H9 (cell line): ENCODE measurements around the gene NCOA1. TPM values are rescaled to one million over a fixed set of nuclear protein-coding genes. Genes with fewer than 3 reads are reported as not detected.

Source experiments
- DNase-seq: peaks from one replicate; pipeline ENCODE4 v3.0.0-alpha.2; 2017
- H2AFZ ChIP-seq: one replicate; pipeline ENCODE4 v1.6.1; 2013; ENCODE audit warnings: mild to moderate bottlenecking, low read length, control low read depth, moderate library complexity
- H2AK5ac ChIP-seq: 2 replicates; pipeline ENCODE4 v1.6.1; 2013; ENCODE audit warnings: low read length, control low read depth, mixed read lengths; ENCODE audit not compliant: insufficient read length
- H2BK120ac ChIP-seq: one replicate; pipeline ENCODE4 v1.6.1; 2013; ENCODE audit warnings: low read depth, mild to moderate bottlenecking, low read length, control low read depth, inconsistent platforms; ENCODE audit not compliant: poor library complexity, severe bottlenecking
- H2BK12ac ChIP-seq: 2 replicates; pipeline ENCODE4 v1.6.1; 2013; ENCODE audit warnings: low read length, control low read depth, mixed read lengths, low read depth; ENCODE audit not compliant: insufficient read length
- H2BK15ac ChIP-seq: 2 replicates; pipeline ENCODE4 v1.6.1; 2013; ENCODE audit warnings: low read depth, low read length, control low read depth
- H2BK20ac ChIP-seq: one replicate; pipeline ENCODE4 v1.6.1; 2013; ENCODE audit warnings: low read depth, mild to moderate bottlenecking, low read length, control low read depth, inconsistent platforms; ENCODE audit not compliant: poor library complexity, severe bottlenecking
- H2BK5ac ChIP-seq: 2 replicates; pipeline ENCODE4 v1.6.1; 2013; ENCODE audit warnings: low read length, control low read depth, mixed read lengths; ENCODE audit not compliant: insufficient read length
- H3K14ac ChIP-seq: 2 replicates; pipeline ENCODE4 v1.6.1; 2013; ENCODE audit warnings: low read length, control low read depth; ENCODE audit not compliant: insufficient read depth
- H3K18ac ChIP-seq: 2 replicates; pipeline ENCODE4 v1.6.1; 2013; ENCODE audit warnings: low read depth, mild to moderate bottlenecking, mixed read lengths, low read length, control low read depth; ENCODE audit not compliant: insufficient read length
- H3K23ac ChIP-seq: 2 replicates; pipeline ENCODE4 v1.6.1; 2013; ENCODE audit warnings: low read length, control low read depth, mixed read lengths, low read depth; ENCODE audit not compliant: insufficient read length
- H3K23me2 ChIP-seq: 2 replicates; pipeline ENCODE4 v1.6.1; 2013; ENCODE audit warnings: low read depth, mild to moderate bottlenecking, mixed read lengths, low read length, control low read depth; ENCODE audit not compliant: insufficient read length, poor library complexity, severe bottlenecking
- H3K27ac ChIP-seq: 2 replicates; pipeline ENCODE4 v1.5.1; 2013; ENCODE audit warnings: low read length, control low read depth, mixed read lengths, low read depth; ENCODE audit not compliant: insufficient read length
- H3K27me3 ChIP-seq: 2 replicates; pipeline ENCODE4 v1.6.1; 2013; ENCODE audit warnings: low read length, control low read depth, inconsistent platforms; ENCODE audit not compliant: insufficient read depth
- H3K4ac ChIP-seq: 2 replicates; pipeline ENCODE4 v1.6.1; 2013; ENCODE audit warnings: low read depth, mild to moderate bottlenecking, control low read depth, inconsistent platforms, low read length, moderate library complexity
- H3K4me1 ChIP-seq: 2 replicates; pipeline ENCODE4 v1.6.1; 2013; ENCODE audit warnings: low read length, control low read depth, inconsistent platforms; ENCODE audit not compliant: insufficient read depth
- H3K4me2 ChIP-seq: 2 replicates; pipeline ENCODE4 v1.6.1; 2013; ENCODE audit warnings: low read length, control low read depth, mixed read lengths; ENCODE audit not compliant: insufficient read length, insufficient read depth
- H3K56ac ChIP-seq: 2 replicates; pipeline ENCODE4 v1.6.1; 2013; ENCODE audit warnings: low read depth, mild to moderate bottlenecking, mixed read lengths, low read length, control low read depth; ENCODE audit not compliant: insufficient read length
- H3K79me1 ChIP-seq: 2 replicates; pipeline ENCODE4 v1.6.1; 2013; ENCODE audit warnings: low read depth, mild to moderate bottlenecking, moderate library complexity, low read length, control low read depth, inconsistent platforms; ENCODE audit not compliant: insufficient read depth, poor library complexity, severe bottlenecking
- H3K79me2 ChIP-seq: 2 replicates; pipeline ENCODE4 v1.6.1; 2013; ENCODE audit warnings: low read length, control low read depth, inconsistent platforms; ENCODE audit not compliant: insufficient read depth
- H3K9ac ChIP-seq: 2 replicates; pipeline ENCODE4 v1.6.1; 2013; ENCODE audit warnings: low read length, control low read depth, mixed read lengths; ENCODE audit not compliant: insufficient read length; ENCODE audit errors: extremely low read depth
- H3K9me3 ChIP-seq: one replicate; pipeline ENCODE4 v1.6.1; 2013; ENCODE audit warnings: low read depth, low read length, inconsistent platforms; ENCODE audit not compliant: control insufficient read depth
- H3T11ph ChIP-seq: one replicate; pipeline ENCODE4 v1.6.1; 2013; ENCODE audit warnings: mild to moderate bottlenecking, low read length, control low read depth, inconsistent platforms
- H4K20me1 ChIP-seq: one replicate; pipeline ENCODE4 v1.6.1; 2013; ENCODE audit not compliant: control insufficient read depth, insufficient read length, insufficient read depth
- H4K5ac ChIP-seq: 2 replicates; pipeline ENCODE4 v1.6.1; 2013; ENCODE audit warnings: low read depth, mild to moderate bottlenecking, mixed read lengths, low read length, control low read depth; ENCODE audit not compliant: insufficient read length
- H4K8ac ChIP-seq: replicated peaks from 2 replicates; pipeline ENCODE4 v1.6.1; 2013; ENCODE audit warnings: low read length, control low read depth, mixed read lengths, low read depth; ENCODE audit not compliant: insufficient read length
- H4K91ac ChIP-seq: 2 replicates; pipeline ENCODE4 v1.6.1; 2013; ENCODE audit warnings: low read depth, mild to moderate bottlenecking, moderate library complexity, mixed read lengths, low read length, control low read depth; ENCODE audit not compliant: insufficient read length
- H3K27ac Mint-ChIP-seq, 3 experiments: 2 replicates in 2 of 3; 3 replicates in 1 of 3; pipeline ENCODE4 v1.8.0; 2020 to 2021; ENCODE audit warnings: mixed read lengths in 3 of 3, mild to moderate bottlenecking in 1 of 3, moderate library complexity in 1 of 3
- H3K27me3 Mint-ChIP-seq: 2 replicates; pipeline ENCODE4 v1.8.0; 2021; ENCODE audit warnings: low read depth, mild to moderate bottlenecking, moderate library complexity, mixed read lengths
- H3K36me3 Mint-ChIP-seq, 3 experiments: 2 replicates in 2 of 3; 3 replicates in 1 of 3; pipeline ENCODE4 v1.8.0; 2020 to 2021; ENCODE audit warnings: low read depth in 3 of 3, mixed read lengths in 3 of 3; ENCODE audit not compliant: insufficient read depth in 1 of 3
- H3K4me1 Mint-ChIP-seq, 2 experiments: 2 replicates each; pipeline ENCODE4 v1.8.0; 2020; ENCODE audit warnings: mixed read lengths in 2 of 2
- H3K4me3 Mint-ChIP-seq, 2 experiments: 2 replicates in 1 of 2; 3 replicates in 1 of 2; pipeline ENCODE4 v1.8.0; 2020 to 2021; ENCODE audit warnings: mild to moderate bottlenecking in 2 of 2, mixed read lengths in 2 of 2, moderate library complexity in 1 of 2
- H3K9me3 Mint-ChIP-seq, 2 experiments: 2 replicates in 1 of 2; 3 replicates in 1 of 2; pipeline ENCODE4 v1.8.0; 2020; ENCODE audit warnings: mild to moderate bottlenecking in 2 of 2, mixed read lengths in 2 of 2, moderate library complexity in 1 of 2
- WGBS: extraction: QIAGEN DNeasy Blood & Tissue Kit; methylation state at CpG from one replicate; pipeline ENCODE4 v1.1.7; 2013; ENCODE audit warnings: missing lambda C conversion rate, low lambda C conversion rate, mixed read lengths; ENCODE audit not compliant: insufficient read length; ENCODE audit errors: extremely low coverage; 5-methylcytosine and 5-hydroxymethylcytosine counted together
- total RNA-seq: library from RNA; stranded (reverse); gene quantifications from 2 replicates; pipeline ENCODE4 v1.2.1, GENCODE V29; 2021
- TF ChIP-seq, protein P1 (sequence below): fragments of 200-600 bp; sonication (generic); conservative IDR thresholded peaks from 3 replicates; pipeline ENCODE4 v1.8.0; 2021; ENCODE audit warnings: antibody characterized with exemption, mild to moderate bottlenecking

The NCOA1 gene
- total RNA-seq, 1 experiment from 2014 or later, result 14.8 TPM

DNA sequence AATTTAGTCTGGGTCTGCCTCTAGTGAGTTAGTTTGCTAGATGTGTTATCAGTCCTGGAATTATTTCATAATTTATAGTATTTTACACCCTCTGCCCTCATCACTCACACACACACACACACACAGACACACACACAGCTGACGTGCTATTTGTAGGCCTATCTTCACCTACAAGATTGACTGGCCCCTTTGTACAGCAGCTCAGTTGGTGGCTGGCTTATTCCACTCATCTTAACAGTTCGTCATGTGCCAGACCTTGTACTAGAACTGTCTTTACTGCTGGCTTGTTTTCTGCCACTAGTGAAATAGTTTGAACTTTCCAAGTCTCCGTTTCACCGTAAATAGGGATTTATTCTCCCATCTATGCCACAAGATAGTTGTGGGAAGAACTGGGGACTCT is 323.5 kb downstream of the NCOA1 start:
- H3K79me2 ChIP-seq, result peaks cover 2% of the 10 kb centered on the region; the same call in 1 of the 2 replicates
- peaks cover 0 to 3% of the 10 kb centered on the region in 2 experiments; a peak in 1 of 5 replicates for H3K9me3 Mint-ChIP-seq
- WGBS, result no CpG with 5 or more reads among the region's 4 CpGs
- TF ChIP-seq, protein P1, sequence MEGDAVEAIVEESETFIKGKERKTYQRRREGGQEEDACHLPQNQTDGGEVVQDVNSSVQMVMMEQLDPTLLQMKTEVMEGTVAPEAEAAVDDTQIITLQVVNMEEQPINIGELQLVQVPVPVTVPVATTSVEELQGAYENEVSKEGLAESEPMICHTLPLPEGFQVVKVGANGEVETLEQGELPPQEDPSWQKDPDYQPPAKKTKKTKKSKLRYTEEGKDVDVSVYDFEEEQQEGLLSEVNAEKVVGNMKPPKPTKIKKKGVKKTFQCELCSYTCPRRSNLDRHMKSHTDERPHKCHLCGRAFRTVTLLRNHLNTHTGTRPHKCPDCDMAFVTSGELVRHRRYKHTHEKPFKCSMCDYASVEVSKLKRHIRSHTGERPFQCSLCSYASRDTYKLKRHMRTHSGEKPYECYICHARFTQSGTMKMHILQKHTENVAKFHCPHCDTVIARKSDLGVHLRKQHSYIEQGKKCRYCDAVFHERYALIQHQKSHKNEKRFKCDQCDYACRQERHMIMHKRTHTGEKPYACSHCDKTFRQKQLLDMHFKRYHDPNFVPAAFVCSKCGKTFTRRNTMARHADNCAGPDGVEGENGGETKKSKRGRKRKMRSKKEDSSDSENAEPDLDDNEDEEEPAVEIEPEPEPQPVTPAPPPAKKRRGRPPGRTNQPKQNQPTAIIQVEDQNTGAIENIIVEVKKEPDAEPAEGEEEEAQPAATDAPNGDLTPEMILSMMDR, result no peak
- H3K23ac ChIP-seq, result no peak overlapping the region
- no peaks in the 10 kb centered on the region for H3K27me3 ChIP-seq
- no peak overlapping the region for H2BK20ac ChIP-seq
- no peaks in the 10 kb centered on the region; the same call in 1 of the 2 replicates for H3K27me3 Mint-ChIP-seq
- no peak overlapping the region for H4K5ac ChIP-seq
- peaks cover 45 to 74% (median 73%) of the 10 kb centered on the region in 3 experiments for H3K36me3 Mint-ChIP-seq
- H3K4ac ChIP-seq, result no peak overlapping the region
- H3K56ac ChIP-seq, result no peak overlapping the region
- no peaks in the 10 kb centered on the region for H3K79me1 ChIP-seq
- no peak overlapping the region for H4K8ac ChIP-seq
- peaks cover 0 to 7% of the 10 kb centered on the region in 2 experiments; a peak in 3 of 4 replicates for H3K4me1 Mint-ChIP-seq
- DNase-seq, result no peak
- no peak overlapping the region for H2BK5ac ChIP-seq
- H4K20me1 ChIP-seq, result no peaks in the 10 kb centered on the region
- no peak overlapping the region for H3K27ac ChIP-seq
- H3K23me2 ChIP-seq, result no peaks in the 10 kb centered on the region
- H3K9ac ChIP-seq, result no peak overlapping the region
- no peak overlapping the region for H2AK5ac ChIP-seq
- no peak overlapping the region for H3K27ac Mint-ChIP-seq
- H3K4me1 ChIP-seq, result no peaks in the 10 kb centered on the region
- no peak overlapping the region for H3K4me3 Mint-ChIP-seq
- no peak overlapping the region for H2AFZ ChIP-seq
- no peak overlapping the region for H2BK120ac ChIP-seq
- no peak overlapping the region for H3T11ph ChIP-seq
- H3K14ac ChIP-seq, result no peak overlapping the region
- no peak overlapping the region for H3K4me2 ChIP-seq
- no peak overlapping the region for H2BK12ac ChIP-seq
- H4K91ac ChIP-seq, result no peak overlapping the region
- H3K18ac ChIP-seq, result no peak overlapping the region
- H2BK15ac ChIP-seq, result no peak overlapping the region
- no peaks in the 10 kb centered on the region for H3K9me3 ChIP-seq
